Measurements from ENCODE around the gene HELZ2.

DNA sequence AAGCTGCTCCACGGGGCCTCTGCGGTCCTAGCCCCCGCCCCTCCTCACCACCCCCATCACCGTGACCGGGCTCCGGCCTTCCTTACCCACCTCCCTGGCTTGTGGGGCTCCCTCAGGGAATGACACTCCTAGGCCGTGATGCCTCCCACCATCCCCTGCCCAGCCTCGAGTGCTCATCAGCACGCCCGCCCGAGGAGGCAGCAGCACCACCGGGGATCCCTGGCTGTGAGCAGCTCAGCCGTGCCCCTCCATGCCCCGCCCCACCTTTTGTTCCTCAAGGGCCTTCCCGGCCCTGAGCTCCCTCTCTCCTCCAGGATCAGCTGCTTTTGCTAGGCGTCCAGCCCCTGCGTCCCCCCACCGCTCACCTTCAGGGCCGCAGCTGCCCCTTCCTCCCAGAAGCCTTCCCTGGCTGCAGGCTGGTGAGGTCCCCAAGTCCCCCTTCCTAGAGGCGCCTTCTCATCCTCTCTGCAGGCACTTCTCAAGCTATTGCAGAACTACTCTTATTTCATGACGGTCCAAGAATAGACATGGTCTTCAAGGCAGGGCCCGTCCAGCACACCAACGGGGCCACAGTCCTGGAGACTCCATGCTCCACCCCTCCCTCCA, 17.1 kb downstream of the HELZ2 start:
- no peak for TF ChIP-seq CTCF (IDR thresholded peaks at IDR 0.05)
- TF ChIP-seq ZFX (IDR thresholded peaks at IDR 0.05; ENCODE audit: borderline replicate concordance), result no peak
